CD4-positive, alpha-beta T cell treated with Interleukin-6 at 100 ng/mL for 8 hours (primary cell): ENCODE data around the gene KRTAP10-9.
A peak's percentile ranks its signal among the peaks of the same experiment; 100 is the strongest.
"Not testable (repeated sequence)": the region's sequence is repeated elsewhere in the genome, so short reads cannot be mapped to it uniquely, and the experiment has no call there.

Experiments used
- DNase-seq: peaks from one replicate; pipeline ENCODE4 v3.0.0-alpha.2; 2020; ENCODE audit warnings: mixed read lengths, low spot score

Gene KRTAP10-9

GRCh38 chr21:44615466-44615865 is 11.4 kb upstream of the KRTAP10-9 start:
- DNase-seq = no peak

GRCh38 chr21:44615911-44616590 is 10.8 kb upstream of the KRTAP10-9 start:
- no peak for DNase-seq

- no peak for DNase-seq
Observed at GRCh38 chr21:44616591-44616926, 10.3 kb upstream of the KRTAP10-9 start.

GRCh38 chr21:44617071-44617501 is 9.8 kb upstream of the KRTAP10-9 start:
- no peak for DNase-seq

- DNase-seq = no peak
Observed at GRCh38 chr21:44618504-44618903, 8.4 kb upstream of the KRTAP10-9 start.

- DNase-seq = peak; percentile 79
Observed at GRCh38 chr21:44618909-44619308, 8.0 kb upstream of the KRTAP10-9 start.

GRCh38 chr21:44619886-44620285 is 7.0 kb upstream of the KRTAP10-9 start:
- DNase-seq = no peak

GRCh38 chr21:44623575-44623974 is 3.3 kb upstream of the KRTAP10-9 start:
- DNase-seq = no peak

GRCh38 chr21:44625756-44626155 is 1.1 kb upstream of the KRTAP10-9 start:
- DNase-seq = no peak

GRCh38 chr21:44626262-44626661 is 631 bp upstream of the KRTAP10-9 start:
- no peak for DNase-seq

- DNase-seq = not testable (repeated sequence)
Observed at GRCh38 chr21:44627181-44627822, 409 bp downstream of the KRTAP10-9 start.

- DNase-seq = not testable (repeated sequence)
Observed at GRCh38 chr21:44627831-44628233, 939 bp downstream of the KRTAP10-9 start.

- DNase-seq = no peak
Observed at GRCh38 chr21:44628707-44629391, 2.0 kb downstream of the KRTAP10-9 start.

- no peak for DNase-seq
Observed at GRCh38 chr21:44630440-44630839, 3.5 kb downstream of the KRTAP10-9 start.

- no peak for DNase-seq
Observed at GRCh38 chr21:44632067-44632466, 5.2 kb downstream of the KRTAP10-9 start.

GRCh38 chr21:44636209-44637017 is 9.5 kb downstream of the KRTAP10-9 start:
- DNase-seq = no peak

- no peak for DNase-seq
Observed at GRCh38 chr21:44637018-44637850, 10.3 kb downstream of the KRTAP10-9 start, which contains the start of gene KRTAP10-10. Gene KRTAP10-10, plus strand, starts transcription at chr21:44637356. Its CDS starts 62 bp downstream, at chr21:44637418.

GRCh38 chr21:44637851-44638348 is 11.0 kb downstream of the KRTAP10-9 start:
- not testable (repeated sequence) for DNase-seq

- not testable (repeated sequence) for DNase-seq
Observed at GRCh38 chr21:44638506-44639330, 11.8 kb downstream of the KRTAP10-9 start.

- no peak for DNase-seq
Observed at GRCh38 chr21:44639331-44639655, 12.4 kb downstream of the KRTAP10-9 start.
